ENCODE data around the gene SCAF4.
"Not testable (repeated sequence)": the region's sequence is repeated elsewhere in the genome, so short reads cannot be mapped to it uniquely, and the experiment has no call there.

Gene SCAF4, protein sequence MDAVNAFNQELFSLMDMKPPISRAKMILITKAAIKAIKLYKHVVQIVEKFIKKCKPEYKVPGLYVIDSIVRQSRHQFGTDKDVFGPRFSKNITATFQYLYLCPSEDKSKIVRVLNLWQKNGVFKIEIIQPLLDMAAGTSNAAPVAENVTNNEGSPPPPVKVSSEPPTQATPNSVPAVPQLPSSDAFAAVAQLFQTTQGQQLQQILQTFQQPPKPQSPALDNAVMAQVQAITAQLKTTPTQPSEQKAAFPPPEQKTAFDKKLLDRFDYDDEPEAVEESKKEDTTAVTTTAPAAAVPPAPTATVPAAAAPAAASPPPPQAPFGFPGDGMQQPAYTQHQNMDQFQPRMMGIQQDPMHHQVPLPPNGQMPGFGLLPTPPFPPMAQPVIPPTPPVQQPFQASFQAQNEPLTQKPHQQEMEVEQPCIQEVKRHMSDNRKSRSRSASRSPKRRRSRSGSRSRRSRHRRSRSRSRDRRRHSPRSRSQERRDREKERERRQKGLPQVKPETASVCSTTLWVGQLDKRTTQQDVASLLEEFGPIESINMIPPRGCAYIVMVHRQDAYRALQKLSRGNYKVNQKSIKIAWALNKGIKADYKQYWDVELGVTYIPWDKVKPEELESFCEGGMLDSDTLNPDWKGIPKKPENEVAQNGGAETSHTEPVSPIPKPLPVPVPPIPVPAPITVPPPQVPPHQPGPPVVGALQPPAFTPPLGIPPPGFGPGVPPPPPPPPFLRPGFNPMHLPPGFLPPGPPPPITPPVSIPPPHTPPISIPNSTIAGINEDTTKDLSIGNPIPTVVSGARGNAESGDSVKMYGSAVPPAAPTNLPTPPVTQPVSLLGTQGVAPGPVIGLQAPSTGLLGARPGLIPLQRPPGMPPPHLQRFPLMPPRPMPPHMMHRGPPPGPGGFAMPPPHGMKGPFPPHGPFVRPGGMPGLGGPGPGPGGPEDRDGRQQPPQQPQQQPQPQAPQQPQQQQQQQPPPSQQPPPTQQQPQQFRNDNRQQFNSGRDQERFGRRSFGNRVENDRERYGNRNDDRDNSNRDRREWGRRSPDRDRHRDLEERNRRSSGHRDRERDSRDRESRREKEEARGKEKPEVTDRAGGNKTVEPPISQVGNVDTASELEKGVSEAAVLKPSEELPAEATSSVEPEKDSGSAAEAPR

DNA sequence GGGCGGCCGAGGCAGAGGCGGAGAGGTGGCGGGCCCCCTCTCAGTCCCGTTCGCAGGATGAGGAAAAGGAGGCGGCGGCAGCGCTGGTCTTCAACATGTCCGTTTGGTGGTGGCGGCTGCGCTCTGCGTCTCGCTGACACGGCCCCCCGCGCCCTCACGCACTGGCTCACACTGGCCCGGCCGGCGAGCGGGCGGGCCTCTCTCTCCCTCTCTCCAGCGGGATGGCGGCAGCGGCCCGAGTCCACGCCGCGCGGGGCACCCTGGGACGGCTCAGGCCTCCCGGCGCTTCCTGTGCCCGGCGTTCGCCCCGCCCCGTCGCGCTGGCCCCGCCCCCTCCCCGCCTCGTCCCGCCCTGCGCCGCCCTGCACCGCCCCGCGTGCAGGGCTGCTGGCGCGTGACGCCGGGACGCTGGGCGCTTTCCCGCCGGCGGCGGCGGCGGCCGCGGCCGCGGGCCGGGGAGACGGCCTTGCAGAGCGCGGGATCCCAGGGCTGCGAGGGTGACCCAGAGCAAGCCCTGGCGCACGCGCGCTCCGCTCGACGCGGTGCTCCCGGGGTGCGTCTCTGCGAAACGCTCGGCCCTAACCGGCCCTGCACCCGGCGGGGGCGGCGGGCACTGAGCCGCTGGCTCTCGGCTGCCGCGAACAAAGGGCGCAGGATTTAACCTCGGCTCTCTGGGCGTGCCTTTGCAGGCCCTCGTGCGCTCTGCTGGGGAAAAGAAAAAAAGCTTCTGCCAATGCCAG lies at the start of gene SCAF4:
SCAF4 (minus strand) TSS at position 262 of the 740 bp plus-strand sequence. CDS start 426 bp downstream, outside the sequence.
- DNase-seq, result peak; percentile 86

DNA sequence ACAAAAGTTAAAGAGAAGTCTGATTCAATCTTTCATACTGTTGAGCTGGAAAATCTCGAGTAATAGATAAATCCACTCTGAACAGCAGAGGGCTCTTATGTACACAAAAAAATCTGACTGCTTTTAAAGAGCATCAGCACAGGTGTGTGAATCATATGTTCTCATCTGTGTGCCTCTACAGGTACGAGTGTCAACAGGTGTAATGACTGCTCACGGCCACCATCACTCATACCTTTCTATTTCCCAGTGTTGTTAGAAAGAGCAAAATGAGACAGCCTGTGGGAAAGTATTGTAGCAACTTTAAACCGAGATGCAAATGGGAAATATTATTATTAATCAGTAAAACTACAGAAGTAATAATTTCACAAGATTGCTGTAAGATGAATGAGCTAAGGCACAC lies 49.0 kb upstream of the SCAF4 start:
- no peak for DNase-seq

DNA sequence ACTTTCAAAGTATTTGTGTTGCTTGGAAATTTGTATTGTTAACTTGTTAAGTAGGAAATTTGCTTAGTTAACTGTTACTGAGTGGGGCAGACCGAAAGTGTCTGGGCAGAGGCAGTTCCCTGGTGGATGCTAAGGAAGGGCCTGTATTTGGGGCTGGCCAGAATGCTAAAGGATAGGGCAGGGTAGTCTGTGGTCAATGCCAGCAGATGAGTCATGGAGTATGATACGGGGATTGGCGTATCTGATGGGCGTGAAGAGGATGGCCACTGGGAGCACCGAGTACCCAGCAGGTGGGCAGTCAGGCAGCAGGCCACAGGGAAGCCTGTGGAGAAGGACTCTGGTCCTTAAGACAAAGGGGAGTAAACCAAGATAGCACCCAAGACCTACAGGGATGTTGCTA lies 46.6 kb upstream of the SCAF4 start:
- DNase-seq, result no peak

DNA sequence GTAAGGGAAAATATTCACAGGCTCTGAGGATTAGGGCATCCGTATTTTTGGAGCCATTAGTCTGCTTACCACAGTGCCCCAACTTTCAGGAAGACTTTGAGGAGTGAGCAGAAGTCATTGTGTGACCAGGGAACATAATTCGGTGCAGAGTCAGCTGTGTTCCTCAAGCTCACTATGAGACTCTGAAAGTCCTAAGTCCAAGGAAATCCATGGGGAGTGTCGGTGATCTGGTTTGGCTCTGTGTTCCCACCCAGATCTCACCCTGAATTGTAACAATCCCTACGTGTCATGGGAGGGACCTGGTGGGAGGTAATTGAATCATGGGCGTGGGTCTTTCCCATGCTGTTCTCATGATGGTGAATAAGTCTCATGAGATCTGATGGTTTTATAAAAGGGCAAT lies 45.9 kb upstream of the SCAF4 start:
- no peak for DNase-seq

DNA sequence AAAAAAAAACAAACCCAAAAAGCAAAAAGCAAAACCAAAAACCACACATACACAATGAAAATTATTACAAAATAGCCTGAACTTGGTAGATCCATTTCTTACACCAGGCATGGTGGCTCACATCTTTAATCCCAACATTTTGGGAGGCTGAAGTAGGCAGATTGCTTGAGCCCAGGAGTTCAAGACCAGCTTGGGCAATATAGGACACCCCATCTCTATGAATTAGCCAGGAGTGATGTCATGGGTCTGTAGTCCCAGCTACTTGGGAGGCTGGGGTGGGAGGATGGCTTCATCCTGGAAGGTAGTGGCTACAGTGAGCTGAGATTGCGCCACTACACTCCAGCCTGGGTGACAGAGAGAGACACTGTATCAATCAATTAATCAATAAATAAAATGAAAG lies 42.1 kb upstream of the SCAF4 start:
- DNase-seq, result no peak

DNA sequence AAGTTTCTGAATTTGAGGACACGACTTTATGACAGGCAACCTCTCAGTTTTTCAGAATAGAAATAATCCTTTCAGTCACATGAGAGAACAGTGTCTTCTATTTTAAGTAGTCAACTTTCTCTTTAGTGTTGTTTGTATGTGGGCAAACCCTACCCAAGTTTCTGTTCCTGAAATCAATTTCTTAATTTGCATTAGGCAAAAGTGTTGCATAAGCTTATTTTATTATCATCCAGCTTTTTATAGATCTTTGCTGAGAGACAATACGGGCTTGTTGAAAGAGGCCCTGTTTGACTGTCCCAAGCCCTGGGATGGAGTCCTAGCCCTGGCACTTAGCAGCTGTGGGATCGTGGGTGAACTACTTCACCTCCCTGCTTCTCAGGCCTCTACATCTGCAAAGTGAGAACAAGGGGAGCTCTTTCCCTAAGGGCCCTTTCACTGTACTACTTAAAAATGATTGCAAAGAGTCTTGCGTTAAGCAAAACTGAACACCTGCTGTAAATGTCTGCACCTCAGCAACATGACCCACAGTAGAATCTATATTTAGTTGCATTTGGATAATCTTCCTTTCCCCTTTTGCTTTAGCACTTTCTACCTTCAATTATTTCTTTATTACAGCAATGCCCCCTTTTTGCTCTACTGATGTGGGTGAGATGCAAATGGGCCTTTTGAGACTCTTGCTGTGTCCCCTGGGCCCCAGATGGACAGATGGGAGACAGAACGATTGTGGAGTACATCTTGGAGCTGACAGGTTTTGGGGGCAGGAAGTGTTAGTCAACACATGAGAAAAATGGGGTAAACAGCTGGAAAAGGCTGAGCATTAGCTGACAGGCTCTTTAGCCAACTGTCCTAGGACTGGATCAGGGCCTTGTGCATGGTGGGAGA lies 41.0 kb upstream of the SCAF4 start:
- DNase-seq, result no peak

DNA sequence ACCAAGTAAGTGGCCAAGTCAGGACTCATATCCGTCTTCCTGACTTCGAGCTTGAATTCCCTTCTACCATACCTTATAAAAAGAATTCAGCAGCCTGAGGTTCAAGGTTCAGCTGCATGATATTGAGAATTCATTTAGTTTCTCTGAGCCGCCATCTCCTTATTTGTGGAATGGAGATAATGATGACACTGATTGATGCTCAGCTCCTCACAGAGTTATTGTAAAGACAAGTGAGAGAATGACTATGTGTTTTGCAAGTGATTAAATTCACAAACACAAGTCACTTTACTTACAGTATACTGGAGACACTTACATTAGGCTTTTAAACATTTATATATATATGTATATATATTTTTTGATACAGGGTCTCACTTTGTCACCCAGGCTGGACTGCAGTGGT lies 39.8 kb upstream of the SCAF4 start:
- no peak for DNase-seq

DNA sequence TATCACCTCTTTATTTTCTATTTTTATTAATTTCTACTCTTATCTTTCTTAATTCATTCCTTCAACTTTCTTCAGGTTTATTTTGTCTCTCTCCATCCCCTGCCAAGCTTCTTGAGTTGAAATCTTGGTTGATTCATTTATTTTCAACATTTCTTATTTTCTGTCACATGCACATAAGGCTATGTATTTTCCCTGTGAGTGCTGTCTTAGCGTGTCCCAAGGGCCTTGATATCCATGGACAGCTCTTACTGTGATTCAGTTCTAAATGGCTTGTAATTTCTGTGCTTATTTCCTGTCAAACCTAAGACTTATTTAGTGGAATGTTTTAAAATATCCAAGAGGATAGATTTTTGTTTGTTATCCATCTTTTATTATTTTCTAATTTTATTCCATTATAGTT lies 36.8 kb upstream of the SCAF4 start:
- no peak for DNase-seq

DNA sequence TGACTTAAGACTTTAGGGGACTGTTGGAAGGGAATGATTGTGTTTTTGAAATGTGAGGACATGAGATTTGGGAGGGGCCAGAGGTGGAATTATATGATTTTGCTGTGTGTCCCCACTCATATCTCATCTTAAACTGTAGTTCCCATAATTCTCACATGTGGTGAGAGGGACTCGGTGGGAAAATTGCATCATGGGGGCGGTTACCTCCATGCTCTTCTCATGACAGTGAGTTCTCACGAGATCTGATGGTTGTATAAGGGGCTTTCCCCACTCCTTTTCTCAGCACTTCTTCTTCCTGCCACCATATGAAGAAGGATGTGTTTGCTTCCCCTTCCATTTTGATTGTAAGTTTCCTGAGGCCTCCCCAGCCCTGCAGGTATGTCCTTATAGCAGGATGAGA lies 35.0 kb upstream of the SCAF4 start:
- DNase-seq, result no peak

DNA sequence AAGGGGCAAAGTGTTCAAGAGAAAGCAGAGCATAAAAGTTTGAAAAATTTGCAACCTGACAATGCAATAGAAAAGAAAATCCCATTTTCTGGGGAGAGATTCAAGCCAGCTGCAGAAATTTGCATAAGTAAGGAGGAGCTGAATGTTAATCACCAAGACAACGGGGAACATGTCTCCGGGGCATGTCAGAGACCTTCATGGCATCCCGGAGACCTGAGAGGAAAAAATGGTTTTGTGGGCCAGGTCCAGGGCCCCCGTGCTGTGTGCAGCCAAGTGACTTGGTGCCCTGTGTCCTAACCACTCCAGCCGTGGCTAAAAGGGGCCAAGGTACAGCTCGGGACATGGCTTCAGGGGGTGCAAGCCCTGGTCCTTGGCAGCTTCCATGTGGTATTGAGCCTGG lies 33.9 kb upstream of the SCAF4 start:
- DNase-seq, result not testable (repeated sequence)

DNA sequence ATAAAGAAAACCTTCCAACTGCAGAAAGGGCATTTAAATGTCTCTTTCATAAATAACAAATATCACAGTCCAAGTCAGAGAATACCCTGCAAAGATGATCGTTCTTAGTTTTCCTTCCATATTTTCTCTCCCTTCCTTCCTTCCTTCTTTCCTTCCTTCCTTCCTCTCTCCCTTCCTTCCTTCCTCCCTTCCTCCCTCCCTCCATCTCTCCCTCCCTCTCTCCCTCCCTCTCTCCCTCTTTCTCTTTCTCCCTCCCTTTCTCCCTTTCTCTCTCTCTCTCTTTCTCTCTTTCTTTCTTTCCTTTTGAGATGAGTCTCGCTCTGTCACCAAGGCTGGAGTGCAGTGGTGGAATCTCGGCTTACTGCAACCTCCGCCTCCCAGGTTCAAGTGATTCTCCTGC lies 29.0 kb upstream of the SCAF4 start:
- no peak for DNase-seq

DNA sequence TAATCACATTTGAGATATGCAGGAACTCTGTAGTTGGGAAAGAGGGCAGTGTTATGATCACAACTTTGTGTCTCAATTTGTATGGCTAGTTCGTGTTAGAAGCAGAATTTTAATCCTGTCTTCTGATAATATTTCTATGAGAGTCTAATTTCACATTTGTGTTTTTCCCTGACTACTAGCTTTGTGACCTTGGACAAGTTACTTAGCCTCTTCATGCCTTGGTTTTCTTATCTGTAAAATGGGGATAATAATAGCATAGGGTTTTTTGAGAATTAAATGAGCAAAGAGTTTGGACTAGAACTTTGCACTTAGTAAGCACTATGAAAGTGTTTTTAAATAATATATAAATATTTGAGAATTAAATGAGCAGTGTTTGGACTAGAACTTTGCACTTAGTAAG lies 24.9 kb upstream of the SCAF4 start:
- no peak for DNase-seq

DNA sequence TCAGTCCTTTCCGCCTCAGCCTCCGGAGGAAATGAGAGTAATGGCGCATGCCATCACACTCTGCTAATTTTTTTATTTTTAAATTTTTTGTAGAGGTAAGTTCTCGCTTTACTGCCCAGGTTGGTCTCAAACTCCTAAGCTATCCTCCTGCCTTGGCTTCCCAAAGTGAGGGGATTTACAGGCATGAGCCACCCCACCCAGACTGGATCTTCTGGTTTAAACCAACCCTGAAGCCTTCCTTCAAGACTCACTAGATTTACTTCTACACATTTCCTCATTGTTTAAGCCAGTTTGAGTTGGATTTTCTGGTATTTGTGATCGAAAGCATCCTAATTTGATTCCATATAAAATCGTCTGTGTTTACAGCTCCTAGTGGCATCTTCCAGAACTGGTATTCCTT lies 23.1 kb upstream of the SCAF4 start:
- DNase-seq, result no peak

DNA sequence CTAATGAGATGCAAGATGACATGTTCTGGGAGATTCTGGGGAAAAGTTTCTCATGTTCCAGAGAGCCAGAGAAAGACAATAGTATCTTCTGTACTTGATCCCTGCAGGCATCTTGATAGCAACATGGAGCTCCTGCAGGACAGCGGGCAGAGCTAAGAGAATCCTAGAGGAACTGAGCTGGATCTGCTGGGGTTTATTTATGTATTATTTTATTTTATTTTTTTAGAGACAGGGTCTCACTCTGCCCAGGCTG lies 22.7 kb upstream of the SCAF4 start:
- DNase-seq, result no peak

DNA sequence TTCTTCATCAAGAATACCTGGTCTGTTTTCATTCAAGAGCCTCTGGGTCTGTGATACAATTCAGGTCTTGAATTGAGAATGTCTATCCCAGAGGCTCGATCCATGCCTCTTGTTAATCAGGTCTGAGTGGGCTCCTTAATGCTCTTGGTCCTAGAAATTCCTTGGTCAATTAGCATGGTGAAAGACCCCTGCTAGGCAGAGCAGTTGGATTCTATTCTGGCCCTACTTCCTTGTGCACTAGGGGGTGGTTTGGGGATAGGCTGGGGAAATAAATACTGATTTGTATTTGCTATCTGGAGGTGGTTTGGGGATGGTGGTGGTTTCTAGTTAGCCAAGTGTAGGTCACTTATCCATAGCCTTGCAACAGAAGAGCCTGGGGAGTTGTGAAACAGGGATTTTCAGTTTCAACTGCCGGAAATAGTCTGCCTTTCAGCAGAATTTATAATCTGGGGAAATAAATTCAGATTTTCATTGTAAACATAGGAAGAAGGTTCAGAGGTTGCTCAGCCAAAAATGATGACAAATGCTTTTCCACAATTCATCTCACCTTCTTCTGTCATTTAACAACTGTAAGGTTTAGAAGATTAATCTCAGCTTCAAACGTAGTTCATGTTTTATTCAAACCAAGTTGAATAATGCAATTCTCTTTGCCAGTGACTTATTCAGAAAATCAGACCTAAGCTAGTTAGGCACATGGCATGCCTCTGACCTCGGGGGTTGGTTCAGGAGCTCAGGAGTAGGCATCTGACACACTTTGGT lies 22.2 kb upstream of the SCAF4 start:
- DNase-seq, result no peak

DNA sequence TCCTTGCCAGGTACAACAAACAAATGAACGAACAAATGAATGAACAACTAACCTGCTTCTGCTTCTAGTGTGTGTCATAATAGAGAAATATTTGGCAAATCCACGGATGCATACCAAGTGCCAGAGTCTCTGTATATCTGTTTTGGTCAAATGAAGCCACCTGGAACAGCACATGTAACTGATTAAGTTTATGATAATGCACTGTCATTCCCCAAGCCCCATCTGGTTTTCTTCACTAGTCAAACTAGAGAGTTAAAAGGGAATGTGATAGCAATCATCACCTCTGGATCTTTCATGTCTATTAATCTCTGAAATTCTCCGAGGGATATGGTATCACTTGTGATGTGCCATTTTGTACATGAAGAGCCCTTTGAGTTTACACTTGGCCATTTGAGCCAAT lies 21.0 kb upstream of the SCAF4 start:
- no peak for DNase-seq

DNA sequence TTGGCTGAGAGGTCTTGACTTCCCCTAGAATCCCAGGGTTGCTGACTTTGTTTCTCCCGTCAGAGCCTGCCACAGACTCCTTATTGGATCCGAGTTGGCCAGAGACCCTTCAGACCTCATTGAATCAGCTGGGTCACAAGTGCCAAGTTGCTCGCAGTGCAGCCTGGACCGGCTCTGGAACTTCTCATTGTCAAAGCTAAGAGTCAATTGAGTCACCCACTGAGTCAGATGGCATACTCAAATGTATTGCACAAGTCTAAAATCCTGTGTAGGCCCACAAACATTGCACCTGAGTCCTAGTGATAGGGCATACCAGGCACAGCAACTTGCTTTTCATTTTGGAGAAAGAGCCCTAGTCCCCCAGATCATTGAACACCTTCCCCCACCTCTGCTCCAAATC lies 20.4 kb upstream of the SCAF4 start:
- no peak for DNase-seq

DNA sequence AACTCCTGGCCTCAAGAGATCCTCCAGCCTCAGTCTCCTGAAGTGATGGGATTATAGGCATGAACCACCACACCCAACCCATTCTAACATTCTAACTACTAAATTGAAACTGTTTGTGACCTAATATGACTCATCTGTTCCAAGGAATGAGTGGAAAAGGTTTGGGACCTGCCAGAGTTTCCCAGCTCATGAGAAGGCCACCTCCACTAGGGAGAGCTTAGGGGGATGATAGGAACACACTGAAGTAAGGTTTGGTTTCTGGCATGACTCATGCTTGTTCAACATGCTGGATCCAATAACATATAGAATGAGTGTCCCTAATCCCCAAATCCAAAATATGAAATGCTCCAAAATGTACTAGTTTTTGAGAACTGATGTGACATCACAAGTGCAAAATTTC lies 18.9 kb upstream of the SCAF4 start:
- DNase-seq, result no peak

DNA sequence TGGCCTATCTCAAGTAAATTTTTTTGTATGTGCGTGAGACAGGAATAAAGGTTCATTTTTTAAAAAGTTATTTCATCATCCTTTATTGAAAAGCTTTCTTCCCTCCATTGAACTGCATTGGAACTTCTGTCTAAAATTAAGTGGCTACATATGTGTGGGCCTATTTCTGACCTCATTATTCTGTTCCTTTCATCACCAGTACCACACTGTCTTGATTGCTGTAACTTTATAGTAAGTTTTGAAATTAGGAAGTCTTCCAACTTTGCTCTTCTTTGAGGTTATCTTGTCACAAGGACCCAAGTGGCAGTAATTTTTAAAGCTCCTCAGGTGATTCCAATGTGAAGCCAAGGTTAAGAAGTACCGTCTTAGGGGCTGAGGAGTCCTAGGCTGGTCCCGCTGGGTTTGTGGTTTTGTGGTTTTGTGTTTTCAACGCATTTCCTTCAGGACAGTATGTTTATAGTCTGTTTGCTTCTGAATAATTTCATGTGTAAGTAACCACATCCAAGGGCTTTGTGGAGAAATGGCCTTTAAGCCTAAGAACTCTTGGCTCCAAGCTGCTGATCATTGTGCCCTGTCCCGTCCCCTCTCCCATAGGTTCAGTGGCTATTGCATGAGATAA lies 12.4 kb upstream of the SCAF4 start:
- no peak for DNase-seq

DNA sequence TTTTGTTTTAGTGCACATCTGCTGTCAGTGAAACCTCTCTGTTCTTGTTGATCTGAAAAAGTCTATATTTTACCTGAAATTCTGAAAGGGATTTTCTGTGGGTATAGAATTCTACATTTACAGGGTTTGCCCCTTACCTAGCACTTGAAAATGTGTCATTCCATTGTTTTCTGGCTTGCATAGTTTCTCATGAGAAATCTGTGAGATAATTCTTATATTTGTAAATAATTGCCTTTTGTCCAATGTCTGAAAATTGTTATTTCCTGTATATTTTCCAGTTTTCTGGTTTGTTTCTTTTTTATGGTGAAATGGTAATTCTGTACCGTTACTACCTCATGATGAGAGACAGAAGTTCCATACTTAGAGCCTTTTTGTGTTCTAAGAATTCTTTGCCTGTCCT lies 11.8 kb upstream of the SCAF4 start:
- no peak for DNase-seq

DNA sequence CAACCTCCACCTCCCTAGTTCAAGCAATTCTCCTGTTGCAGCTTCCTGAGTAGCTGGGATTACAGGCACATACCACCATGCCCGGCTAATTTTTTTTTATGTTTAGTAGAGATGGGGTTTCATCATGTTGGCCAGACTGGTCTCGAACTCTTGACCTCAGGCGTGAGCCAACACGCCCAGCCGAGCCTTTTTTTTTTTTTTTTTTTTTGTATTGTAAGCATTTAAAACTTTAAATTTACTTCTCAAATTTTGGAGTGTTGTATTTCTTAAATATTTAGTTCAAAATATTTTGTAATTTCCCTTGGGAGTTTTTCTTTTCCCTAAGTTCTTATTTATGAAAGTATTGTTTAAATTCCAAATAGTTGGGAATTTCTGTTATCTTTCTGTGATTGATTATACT lies 9.2 kb upstream of the SCAF4 start:
- DNase-seq, result no peak
